Gastrocnemius medialis (tissue), 4 donors: ENCODE measurements around the gene KCNK3.

Experiments
- POLR2A ChIP-seq, 2 donors: fragments of 450-650 bp; IDR thresholded peaks; one replicate each; pipeline ENCODE4 v1.6.1; 2017; ENCODE audit warnings: antibody characterized with exemption in 2 of 2, mild to moderate bottlenecking in 2 of 2, moderate library complexity in 2 of 2
- TF ChIP-seq, protein P1 (sequence below), 5 experiments: fragments of 450-650 bp in 3 of 5; fragments of 200-600 bp in 2 of 5; sonication (generic) in 2 of 5; IDR thresholded peaks in 4 of 5; conservative IDR thresholded peaks in 1 of 5; 1 replicate in 4 of 5; 2 replicates in 1 of 5; pipeline ENCODE4 v1.5.1; 2016 to 2019; ENCODE audit warnings: antibody characterized with exemption in 5 of 5, mild to moderate bottlenecking in 3 of 5, moderate library complexity in 3 of 5

DNA sequence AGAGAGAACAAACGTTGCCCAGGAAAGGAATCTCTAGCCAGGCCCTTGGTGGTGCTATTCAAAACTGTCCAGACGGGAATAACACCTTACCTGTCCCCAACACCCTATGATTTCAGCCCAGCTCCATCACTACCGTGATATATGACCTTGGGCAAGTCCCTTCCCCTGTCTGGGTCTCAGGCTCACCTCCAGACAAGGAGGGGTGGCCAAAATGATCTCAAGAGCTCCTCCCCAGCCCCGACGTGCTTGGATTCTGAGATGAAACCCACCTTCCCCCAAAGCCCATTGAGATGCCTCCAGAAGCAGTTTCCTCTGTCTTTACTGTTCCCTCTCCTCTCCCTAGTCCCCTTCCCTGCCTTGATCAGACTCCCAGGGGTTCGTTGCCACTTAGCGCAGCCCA is 1.5 kb downstream of the KCNK3 start:
- TF ChIP-seq, protein P1, sequence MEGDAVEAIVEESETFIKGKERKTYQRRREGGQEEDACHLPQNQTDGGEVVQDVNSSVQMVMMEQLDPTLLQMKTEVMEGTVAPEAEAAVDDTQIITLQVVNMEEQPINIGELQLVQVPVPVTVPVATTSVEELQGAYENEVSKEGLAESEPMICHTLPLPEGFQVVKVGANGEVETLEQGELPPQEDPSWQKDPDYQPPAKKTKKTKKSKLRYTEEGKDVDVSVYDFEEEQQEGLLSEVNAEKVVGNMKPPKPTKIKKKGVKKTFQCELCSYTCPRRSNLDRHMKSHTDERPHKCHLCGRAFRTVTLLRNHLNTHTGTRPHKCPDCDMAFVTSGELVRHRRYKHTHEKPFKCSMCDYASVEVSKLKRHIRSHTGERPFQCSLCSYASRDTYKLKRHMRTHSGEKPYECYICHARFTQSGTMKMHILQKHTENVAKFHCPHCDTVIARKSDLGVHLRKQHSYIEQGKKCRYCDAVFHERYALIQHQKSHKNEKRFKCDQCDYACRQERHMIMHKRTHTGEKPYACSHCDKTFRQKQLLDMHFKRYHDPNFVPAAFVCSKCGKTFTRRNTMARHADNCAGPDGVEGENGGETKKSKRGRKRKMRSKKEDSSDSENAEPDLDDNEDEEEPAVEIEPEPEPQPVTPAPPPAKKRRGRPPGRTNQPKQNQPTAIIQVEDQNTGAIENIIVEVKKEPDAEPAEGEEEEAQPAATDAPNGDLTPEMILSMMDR (IDR thresholded peaks at IDR 0.05 in 4 of 5, conservative IDR thresholded peaks at IDR 0.05 in 1 of 5) = no peak
- no peak for TF ChIP-seq POLR2A (IDR thresholded peaks at IDR 0.05)
